ENCODE data around the gene JADE1.

JADE1 gene

GRCh38 chr4:128869776-128870509 lies 60.4 kb downstream of the JADE1 start:
- H3K4me3 ChIP-seq, result no peak overlapping the region
- H3K27ac ChIP-seq, result no peak overlapping the region
- TF ChIP-seq, protein P1, sequence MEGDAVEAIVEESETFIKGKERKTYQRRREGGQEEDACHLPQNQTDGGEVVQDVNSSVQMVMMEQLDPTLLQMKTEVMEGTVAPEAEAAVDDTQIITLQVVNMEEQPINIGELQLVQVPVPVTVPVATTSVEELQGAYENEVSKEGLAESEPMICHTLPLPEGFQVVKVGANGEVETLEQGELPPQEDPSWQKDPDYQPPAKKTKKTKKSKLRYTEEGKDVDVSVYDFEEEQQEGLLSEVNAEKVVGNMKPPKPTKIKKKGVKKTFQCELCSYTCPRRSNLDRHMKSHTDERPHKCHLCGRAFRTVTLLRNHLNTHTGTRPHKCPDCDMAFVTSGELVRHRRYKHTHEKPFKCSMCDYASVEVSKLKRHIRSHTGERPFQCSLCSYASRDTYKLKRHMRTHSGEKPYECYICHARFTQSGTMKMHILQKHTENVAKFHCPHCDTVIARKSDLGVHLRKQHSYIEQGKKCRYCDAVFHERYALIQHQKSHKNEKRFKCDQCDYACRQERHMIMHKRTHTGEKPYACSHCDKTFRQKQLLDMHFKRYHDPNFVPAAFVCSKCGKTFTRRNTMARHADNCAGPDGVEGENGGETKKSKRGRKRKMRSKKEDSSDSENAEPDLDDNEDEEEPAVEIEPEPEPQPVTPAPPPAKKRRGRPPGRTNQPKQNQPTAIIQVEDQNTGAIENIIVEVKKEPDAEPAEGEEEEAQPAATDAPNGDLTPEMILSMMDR (IDR thresholded peaks at IDR 0.05), result no peak
- no peak for DNase-seq (ENCODE audit: low spot score)

DNA sequence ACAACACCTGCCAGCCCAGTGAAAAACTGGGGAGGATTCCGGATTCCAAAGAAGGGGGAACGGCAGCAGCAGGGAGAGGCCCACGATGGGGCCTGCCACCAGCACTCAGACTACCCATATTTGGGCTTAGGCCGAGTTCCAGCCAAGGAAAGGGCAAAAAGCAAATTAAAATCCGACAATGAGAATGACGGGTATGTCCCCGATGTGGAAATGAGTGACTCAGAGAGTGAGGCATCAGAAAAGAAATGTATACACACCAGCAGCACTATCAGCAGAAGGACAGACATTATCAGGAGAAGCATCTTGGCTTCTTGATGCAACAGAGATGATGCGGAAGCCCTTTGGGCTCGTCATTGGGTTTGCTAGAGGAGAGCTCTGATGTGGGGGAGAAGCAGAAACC lies 62.4 kb downstream of the JADE1 start:
- Histone ChIP-seq H3K4me3 (no peak overlapping the region), H3K27ac (no peak overlapping the region)
- TF ChIP-seq, protein P1 (IDR thresholded peaks at IDR 0.05), result no peak
- no peak for DNase-seq (ENCODE audit: low spot score)

DNA sequence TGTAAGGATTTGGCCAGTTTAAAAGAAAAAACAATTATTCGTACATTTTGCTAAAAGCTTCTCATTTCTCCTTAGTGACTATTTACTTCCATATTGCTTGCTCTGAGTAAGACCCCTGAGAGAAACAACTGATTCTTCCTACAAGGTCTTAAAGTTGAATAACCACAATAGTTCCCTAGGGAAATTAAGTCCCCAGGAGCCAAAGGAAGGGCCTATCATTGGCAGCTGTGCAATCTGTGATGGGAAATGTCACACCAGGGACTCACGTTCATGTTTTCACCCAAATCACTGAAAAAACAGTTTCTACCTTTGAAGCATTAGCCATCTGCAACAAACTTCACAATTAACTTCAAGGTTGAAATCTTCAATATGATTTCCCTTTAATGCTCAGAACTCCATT lies 66.7 kb downstream of the JADE1 start:
- no peak for DNase-seq (ENCODE audit: low spot score)
- Histone ChIP-seq H3K27ac (no peak overlapping the region), H3K4me3 (no peak overlapping the region)
- TF ChIP-seq, protein P1 (IDR thresholded peaks at IDR 0.05), result no peak

GRCh38 chr4:128877934-128878333 lies 68.4 kb downstream of the JADE1 start:
- no peak for DNase-seq (ENCODE audit: low spot score)
- Histone ChIP-seq H3K27ac (no peak overlapping the region), H3K4me3 (no peak overlapping the region)
- TF ChIP-seq, protein P1 (IDR thresholded peaks at IDR 0.05), result no peak

DNA sequence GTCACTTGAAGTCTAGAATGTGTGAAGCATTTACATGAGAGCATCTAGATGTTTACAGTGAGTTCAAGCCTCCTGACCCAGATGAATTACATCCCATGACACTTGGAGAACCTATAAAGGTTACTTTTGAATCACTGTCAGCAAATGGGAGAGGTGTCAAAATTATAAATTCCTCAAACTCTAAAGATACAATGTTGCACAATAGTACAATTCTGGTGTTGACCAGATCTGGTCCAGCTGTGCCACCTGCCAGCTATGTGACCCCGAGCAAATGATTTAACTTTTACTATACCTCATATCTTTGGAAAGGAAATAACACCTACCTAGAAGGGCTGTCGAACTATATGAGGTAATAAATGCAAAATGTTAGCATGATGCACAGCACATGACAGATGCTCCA lies 69.8 kb downstream of the JADE1 start:
- DNase-seq (ENCODE audit: low spot score), result no peak
- H3K4me3 ChIP-seq, result no peak overlapping the region
- no peak overlapping the region for H3K27ac ChIP-seq
- TF ChIP-seq, protein P1 (IDR thresholded peaks at IDR 0.05), result no peak

- DNase-seq (ENCODE audit: low spot score), result no peak
- Histone ChIP-seq H3K4me3 (no peak overlapping the region), H3K27ac (no peak overlapping the region)
- TF ChIP-seq, protein P1 (IDR thresholded peaks at IDR 0.05), result no peak
These were observed 70.5 kb downstream of the JADE1 start for GRCh38 chr4:128879971-128880370.

GRCh38 chr4:128880662-128881061 lies 71.2 kb downstream of the JADE1 start:
- H3K27ac ChIP-seq, result no peak overlapping the region
- H3K4me3 ChIP-seq, result no peak overlapping the region
- TF ChIP-seq, protein P1 (IDR thresholded peaks at IDR 0.05), result no peak
- DNase-seq (ENCODE audit: low spot score), result no peak

Data from coronary artery (tissue), 2 donors.